Measurements from ENCODE around the gene FOXL1.
A peak's percentile ranks its signal among the peaks of the same experiment; 100 is the strongest.
"Not testable (repeated sequence)": the region's sequence is repeated elsewhere in the genome, so short reads cannot be mapped to it uniquely, and the experiment has no call there.

Gene FOXL1

DNA sequence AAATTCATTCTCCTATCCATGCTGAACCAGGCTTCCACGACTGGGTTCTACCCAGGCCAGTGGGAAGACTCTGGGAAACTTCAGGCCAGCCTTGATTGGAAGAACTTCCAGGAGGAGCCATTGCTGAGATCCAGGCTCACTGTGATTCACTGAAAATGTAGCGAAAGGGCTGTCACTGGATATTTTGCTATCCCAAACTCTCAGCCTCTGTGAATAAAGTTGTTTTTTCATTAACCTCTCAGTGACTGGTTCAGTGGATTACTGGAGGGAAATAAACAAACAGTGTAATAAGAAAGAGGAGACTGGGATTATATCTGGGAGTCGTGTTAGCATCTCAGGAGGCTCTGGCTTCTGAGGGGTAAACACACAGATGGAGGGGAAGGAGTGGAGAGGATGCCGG, 3.1 kb downstream of the FOXL1 start:
- no peak for DNase-seq

DNA sequence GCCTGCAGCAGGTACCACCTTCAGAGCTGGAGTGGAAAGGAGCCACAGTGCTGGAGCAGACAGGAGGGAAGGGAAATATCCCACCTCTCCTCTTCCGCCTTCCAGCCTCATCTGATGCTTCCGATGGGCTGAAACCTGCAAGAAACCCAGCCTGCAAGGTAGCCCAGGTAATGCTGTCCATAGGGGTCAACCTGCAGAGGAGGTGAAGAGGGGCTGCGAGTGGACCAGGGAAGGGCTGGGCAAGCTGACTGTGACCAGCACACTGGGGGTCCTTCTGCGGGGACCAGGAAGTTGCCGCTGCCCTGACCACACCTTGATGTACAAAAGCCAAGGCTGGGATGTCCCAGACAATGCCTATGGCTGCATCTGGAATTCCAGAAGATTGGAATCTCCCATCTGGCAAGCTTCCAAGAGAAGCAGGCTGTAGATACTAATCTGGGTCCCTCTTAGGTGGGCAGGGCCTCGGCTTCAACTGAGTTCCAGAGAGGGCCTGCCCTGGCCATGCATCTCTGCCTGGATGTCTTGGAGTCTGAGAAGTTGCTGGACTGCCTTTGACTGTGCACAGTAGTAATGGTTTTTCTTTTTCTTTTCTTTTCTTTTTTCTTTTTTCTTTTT, 5.8 kb downstream of the FOXL1 start:
- DNase-seq: no peak

DNA sequence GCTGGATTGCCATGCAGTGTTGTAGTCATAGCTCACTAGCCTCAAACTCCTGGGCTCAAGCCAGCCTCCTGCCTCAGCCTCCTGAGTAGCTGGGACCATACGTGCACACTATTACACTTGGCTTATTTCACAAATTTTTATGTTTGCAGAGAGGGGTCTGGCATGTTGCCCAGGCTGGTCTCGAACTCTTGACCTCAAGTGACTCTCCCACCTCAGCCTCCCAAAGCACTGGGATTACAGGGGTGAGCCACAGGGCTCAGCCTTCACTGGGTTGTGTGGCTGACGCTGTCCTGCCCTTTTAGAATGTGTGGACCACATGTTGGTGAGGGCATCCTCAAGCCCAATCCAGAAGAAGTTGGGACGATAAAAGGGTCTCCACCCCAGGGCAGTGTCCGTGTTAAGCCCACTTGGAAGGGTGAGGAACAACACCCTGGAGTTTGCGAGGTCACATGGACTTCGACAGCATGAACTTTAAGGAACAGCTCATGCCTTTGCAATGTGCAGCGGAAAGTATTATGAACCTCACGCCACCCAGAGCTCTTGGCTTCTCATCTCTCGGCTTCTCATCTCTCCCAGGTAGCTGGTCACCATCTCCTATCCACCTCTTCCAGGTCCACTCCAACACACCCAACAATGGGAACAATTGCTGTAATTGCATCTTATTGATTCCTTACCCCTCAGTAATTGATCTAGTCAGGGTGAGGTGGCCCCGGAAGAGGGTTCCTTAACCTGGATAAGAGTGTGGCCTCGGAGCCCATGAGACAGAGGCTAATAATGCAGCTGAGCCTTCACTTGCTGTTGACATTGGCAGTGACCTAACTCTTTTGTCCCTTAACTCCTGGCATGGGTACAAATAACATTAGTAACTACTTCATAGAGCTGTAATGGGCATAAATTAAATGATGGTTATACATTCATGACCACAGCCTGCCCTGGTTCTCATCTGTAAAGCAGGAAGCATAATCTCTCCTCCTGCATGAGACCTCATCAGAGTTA, 6.7 kb downstream of the FOXL1 start:
- DNase-seq: no peak

DNA sequence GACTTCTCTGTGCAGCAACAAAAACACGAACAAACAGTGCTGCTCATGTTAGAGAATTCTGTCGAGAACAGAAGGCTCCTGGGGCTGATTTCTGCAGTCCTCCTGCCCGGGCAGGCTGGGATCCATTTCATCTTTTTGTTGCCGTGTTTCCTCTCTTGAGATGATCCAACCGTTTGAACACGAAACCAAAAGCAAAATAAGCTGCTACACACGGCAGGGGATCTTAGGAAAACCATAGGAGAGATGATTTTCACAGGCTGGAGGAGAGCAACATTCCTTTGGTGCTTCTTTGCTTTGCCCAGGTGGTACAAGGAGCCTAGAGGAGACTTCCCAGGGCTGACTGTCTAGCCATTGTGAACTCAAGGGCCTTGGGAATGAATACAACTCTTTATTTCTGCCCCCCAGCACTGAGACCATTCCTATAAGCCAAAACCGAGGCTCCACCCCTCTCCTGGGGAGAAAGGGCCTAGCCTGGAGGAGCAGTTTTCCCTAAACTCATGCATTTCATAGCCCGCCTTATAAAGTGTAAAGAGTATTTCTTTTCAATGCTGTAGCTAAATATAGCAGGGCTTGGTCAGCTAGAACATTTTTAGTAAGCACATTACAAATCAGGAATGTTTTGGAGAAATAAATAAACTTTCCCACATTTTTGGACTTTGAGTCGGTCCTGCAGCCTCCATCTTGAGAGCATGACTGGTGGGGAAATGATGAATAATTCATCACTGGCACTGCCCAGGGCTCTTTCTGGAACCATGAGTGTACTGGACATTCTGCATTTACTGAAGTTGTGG, 7.7 kb downstream of the FOXL1 start:
- DNase-seq: no peak

DNA sequence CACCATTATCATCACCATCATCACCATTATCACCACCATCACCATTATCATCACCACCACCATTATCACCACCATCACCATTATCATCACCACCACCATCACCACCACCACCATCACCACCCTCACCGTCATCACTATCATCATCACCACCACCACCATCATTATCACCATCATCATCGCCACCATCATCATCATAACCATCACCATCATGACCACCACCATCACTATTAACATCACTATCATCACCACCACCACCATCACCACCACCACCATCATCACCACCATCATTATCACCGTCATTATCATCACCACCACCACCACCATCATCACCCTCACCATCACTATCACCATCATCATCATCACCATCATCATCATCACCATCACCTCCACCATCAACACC, 9.1 kb downstream of the FOXL1 start:
- no peak for DNase-seq

DNA sequence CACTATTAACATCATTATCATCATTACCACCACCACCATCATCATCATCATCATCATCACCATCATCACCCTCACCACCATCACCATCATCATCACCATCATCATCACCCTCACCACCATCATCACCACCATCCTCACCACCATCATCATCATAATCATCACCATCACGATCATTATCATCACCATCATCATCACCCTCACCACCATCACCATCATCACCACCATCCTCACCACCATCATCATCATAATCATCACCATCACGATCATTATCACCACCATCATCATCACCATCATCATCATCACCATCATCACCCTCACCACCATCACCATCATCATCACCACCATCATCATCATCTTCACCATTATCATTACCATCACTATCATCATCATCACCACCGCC, 9.6 kb downstream of the FOXL1 start:
- not testable (repeated sequence) for DNase-seq

DNA sequence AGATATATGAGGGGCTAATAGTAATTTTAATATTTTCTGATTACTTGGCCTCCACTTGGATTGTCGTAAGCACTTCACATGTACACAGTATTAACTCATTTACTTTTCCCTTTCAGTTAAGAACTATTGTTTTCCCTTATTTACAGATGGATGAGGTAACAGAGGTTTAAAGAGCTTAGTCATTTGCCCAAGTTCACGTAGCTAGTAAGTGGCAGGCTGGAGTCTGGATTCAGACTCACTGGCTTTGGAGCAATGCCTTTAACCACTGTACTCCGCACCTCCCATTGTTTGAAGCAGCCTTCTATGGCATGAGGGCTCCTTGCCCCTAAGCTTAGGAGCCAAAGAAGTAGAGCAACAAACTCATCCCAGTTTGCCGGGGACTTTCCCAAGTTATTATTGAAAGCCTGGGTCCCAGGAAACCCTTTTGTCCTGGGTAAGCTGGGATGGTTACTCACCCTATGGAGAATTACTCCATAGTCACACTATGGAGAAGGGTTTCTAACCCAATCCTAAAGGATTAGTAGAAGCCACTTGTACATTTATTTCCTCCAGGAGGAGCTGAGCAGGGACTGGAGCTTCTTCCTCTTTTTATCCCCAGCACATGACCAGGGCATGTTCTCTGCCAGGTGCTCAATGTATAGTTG, 12.3 kb downstream of the FOXL1 start:
- DNase-seq: no peak

DNA sequence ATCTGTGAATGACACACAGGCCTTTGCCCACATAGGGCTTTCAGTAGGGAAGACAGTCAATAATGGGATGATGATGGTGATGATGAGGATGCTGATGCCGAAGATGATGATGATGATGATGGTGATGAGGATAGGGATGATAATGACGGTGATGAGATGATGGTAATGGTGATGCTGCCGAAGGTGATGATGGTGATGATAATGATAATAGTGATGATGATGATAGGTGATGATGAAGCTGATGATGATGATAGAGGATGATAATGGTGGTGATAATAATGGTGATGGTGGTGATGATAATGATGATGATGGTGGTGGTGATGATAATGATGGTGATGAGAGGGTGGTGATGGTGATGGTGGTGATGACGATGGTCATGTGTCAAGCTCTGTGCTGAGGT, 12.9 kb downstream of the FOXL1 start:
- no peak for DNase-seq

DNA sequence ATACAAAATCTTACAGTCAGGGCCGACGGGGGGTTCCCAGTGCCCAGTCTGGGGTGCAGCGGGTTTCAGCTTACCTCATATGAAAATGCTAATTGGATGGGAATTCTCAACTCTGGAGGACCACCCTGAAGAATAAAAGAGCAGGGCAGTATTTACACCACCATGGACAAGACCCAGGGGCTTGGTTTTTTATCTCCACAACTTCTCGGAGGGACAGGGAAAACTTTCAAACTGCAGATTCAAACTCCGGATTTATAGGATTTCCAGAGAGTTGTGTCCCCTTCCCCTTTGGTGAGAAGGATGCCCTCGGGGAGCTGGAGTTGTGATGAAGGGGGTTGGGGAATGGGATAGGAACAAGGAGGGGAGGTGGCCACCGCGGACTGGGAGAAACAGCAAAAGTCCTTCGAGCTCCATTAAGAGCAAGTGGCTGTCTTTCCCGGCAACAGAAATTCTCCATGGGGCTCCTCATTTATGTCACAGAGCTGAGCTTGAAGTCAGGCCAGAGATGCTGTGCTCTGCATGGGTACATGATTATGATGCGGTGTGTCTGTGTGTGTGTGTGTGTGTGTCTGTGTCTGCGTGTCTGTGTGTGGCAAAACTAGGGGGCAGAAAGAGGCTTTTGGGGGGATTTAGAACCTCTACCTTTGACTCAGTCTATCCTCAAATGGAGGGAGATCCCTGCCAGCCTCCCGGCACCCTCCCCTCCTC, 15.7 kb downstream of the FOXL1 start:
- no peak for DNase-seq

DNA sequence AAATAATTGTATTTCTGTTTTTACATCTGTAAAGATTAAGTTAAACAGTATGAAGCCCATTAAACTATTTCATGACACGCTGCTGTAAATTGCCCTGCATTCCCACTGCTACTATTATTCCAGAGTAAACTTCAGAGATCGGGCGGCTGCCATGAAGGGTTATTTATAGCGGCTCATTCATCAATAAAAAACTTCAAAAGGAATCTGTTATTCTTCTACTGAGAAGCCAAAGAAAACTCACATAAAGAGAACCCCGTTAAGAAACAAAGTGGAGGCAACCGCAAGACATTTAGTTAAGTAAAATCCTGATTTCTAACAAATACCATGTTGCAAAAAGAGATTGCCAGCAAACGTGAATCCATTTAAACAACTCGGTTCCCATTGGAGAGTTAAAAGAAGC, 16.4 kb downstream of the FOXL1 start:
- no peak for DNase-seq

DNA sequence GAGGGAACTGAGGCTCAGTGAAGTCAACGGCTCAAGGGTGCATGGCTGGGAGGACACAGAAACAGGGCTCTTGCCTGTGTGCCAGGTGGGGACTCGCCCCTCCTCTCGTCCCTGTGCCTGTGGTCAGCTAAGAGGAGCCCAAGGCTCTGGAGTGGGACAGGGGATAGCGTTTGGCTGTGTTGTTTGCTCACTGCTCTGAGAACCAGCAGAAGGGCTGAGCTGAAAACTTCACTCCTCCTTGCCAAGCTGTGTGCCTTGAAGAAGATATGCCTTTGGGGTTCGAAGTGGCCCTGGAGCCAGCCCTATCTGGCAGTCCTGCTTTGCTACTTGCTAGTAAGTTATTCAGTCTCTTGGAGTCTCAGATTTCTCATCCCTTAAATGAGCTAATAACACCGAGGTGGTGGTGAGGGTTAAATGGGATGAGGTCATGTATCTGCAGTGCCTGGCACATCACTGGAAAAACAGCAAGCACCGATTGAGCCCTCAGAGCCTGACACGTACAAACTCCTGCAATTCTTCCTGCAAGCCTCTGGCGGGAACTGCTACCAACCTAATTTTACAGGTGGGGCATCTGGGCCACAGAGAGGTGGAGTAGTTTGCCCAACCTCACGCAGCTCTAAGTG, 17.7 kb downstream of the FOXL1 start:
- DNase-seq: no peak

DNA sequence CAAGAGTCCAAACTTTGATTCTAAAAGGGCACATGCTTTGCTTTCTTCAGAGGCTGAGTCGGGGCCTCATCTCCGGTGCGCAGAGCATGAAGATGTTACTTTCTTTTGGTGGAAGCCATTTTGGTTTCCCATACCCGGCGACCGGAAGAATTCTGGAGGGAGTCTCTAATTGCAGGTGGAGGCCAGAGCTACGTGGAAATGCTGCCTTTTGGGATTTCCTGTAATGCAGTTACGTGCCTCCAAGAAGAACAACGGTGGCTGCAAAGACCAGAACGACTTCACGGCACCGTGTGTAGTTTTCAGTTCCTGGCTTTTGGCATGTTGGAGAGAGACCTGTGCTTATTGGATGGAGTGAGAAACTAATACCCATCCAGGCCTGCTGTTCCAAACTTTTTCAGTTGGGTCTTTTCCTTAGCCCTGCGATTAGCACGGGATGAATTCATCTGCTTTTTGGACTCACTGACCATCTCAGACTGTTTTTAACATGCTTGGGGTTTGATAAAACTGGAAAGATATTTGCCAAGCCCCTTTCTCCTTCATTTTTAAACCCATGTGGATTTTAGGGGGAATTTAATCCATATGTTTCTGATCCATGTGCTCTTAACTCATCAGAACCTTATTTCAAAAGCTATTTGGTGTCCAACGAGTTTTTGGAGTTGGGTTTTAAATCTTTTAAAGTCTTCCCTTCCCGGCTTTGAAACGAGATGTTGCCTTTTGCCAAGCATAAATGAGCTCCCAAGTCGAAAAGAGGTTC, 19.0 kb downstream of the FOXL1 start:
- no peak for DNase-seq

DNA sequence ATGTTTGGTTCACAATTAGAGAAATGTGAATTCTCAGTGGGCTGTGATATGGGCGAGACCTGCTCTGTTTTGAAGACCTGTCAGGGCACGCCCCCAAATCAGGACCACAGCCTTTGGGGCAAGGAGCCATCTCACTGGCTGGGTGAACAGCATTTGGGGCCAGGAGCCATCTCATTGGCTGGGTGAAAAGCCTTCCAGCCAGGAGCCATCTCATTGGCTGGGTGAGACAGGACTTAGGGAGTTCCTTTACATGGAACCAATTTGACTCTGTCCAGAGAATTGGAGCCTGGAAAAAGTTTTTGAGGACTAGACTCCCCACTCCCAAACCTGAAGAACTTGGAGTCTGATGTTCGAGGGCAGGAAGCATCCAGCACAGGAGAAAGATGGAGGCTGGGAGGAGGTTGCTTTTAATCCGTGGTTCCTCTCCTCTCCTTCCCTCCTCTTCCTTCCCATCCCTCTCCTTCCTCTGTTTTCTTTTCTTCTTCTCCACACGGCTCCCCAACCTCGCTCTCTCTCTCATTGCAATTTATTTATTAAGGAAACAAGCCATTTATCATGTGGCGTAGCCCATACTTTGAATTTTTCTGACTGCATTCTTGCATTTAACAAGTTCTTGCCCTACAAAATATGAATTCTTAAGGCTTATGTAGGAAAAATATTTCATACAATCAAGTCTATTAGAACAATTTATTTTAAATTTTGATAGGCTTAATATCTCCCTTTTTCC, 19.7 kb downstream of the FOXL1 start:
- DNase-seq: no peak

DNA sequence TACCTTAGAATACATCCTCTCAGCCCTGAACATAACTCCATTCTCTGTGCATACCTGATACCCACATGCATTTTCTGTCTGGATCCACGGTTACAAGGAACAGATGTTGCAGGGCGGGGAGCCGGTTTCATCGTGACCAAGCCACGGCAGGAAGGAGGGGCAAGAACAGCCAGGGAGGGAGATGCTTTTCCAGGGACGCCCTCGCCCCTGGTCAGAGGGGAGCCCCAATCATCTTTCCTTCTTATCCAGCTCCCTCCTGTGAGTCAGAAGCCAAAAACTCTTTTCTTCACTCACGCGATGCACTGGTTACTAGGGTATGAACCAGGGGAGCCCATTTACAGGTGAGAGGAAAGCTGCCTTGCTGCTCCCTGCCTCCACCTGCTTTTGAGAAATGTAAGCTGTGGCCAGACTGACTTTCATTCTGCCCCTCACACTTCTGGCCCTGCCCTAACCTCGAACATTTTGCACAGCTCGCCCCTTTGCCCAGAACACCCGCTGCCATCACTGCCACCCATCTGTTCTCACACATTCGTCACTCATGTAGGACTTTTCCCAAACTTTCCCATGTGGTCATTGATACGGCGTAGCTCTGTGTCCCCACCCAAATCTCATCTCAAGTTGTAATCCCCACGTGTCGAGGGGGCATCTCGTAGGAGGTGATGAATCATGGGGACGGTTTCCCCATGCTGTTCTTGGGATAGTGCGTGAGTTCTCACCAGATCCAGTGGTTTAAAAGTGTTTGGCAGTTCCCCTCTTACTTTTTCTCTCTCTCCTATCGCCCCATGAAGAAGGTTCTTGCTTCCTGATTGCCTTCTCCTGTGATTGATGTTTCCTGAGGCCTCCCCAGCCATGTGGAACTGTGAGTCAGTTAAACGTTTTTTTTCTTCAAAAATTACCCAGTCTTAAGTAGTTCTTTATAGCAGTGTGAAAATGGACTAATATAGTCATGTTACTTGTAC, 20.5 kb downstream of the FOXL1 start:
- DNase-seq: no peak

DNA sequence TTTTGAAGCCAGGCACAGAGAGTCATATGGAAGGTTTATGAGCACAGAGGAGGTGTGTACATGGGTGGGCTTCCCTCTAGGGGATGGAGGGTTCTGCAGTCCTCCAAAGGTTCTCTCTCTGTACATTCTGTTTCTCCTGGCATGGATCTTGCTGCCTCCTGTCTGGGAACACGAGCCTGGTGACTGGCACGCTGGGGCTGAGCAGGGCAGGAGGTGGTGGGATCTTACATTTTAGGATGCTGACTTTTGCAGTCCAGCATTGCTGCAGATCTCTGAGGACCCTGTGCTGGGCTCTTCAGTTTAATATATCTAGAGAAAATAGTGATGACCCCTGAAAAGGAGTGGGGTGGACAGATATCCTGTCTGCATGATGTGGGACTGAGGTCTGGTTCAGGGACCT, 23.0 kb downstream of the FOXL1 start:
- DNase-seq: no peak

DNA sequence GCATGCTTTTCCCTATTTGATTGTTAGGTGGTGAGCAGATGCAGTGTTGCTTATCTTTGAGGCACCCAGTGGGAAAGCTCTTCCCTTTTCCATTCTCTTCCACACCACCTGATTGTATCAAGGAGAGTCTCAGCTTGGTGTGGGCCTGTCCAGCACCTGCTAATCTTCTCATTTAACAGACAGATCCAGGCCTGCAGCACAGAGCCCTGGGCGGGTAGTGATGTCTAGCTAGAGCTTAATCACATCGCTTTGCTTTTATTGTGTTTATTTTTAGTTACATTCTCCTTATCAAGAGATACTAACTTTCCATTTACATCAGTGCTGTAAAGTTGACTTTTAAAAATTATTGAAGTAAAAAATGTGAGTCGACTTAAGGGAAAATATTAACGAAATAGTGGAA, 24.2 kb downstream of the FOXL1 start:
- no peak for DNase-seq

DNA sequence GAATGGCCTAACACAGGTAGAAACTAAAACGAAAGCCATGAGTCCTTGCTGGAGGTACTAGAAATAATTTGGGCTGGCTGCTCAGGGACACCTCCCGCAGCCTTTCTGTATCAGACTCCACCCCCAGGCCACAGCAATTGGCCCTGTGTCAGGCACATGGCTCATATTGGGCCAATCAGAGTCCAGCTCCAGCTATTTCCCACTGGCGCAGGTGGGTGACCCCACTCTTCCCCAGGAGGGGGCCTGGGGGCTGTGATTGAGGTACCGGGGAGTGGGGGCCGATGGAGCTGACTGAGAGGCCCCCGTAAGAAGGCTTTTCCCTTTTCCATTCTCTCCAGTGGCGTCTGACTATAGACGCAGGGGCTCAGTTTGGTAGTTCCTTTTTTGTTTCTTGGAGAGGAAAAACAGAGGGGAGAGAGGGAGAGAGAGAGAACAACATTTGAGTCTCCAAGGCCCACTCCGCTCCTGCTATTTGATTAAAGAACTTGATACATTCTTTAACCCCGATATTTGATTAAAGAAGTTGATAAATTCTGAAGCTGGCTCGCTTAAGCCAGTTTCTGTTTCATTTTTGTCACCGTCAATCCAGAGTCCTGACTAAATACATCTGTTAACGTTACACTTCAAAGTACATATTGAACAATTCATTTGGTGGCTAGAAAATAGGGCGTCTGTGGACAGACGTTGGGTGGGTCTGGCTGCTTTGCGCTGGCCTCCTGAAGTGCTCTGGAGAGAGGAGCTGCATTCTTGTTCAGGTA, 26.3 kb downstream of the FOXL1 start:
- DNase-seq: peak; percentile 7 to 12

DNA sequence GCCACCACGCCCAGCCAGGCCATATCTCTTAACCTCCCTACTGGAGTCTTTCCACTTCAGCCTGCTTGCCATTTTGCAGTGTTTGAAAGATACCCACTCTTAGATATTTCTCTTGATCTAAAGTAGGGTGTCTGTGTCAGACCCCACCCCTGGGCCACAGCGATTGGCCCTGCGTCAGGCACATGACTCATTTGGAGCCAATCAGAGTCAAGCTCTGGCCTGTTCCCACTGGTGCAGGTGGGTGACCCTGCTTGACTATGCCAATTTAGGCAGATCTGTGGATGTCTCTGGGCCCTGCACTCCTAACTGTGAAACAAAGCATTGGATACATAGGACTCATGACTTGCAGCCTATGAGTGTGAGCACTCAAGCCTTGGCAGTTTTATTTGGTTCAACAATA, 27.6 kb downstream of the FOXL1 start:
- DNase-seq: no peak
